Mesendoderm (in vitro differentiated cells): ENCODE results near the gene NAXE.
"Not testable (repeated sequence)": the region's sequence is repeated elsewhere in the genome, so short reads cannot be mapped to it uniquely, and the experiment has no call there.

ENCODE experiments used
- DNase-seq: peaks from one replicate; pipeline ENCODE4 v3.0.0; 2013
- H2AK5ac ChIP-seq: 2 replicates; pipeline ENCODE4 v1.6.1; 2013; ENCODE audit warnings: low read length, inconsistent platforms
- H2BK120ac ChIP-seq: 2 replicates; pipeline ENCODE4 v1.6.1; 2013; ENCODE audit warnings: low read depth, mild to moderate bottlenecking, low read length, moderate library complexity, mixed read lengths
- H2BK15ac ChIP-seq: replicated peaks from 2 replicates; pipeline ENCODE4 v1.6.1; 2013; ENCODE audit warnings: low read depth, mild to moderate bottlenecking, moderate library complexity
- H2BK5ac ChIP-seq: 2 replicates; pipeline ENCODE4 v1.6.1; 2013; ENCODE audit warnings: low read length, inconsistent platforms
- H3K18ac ChIP-seq: 2 replicates; pipeline ENCODE4 v1.6.1; 2013; ENCODE audit warnings: mild to moderate bottlenecking, low read length, mixed read lengths
- H3K23ac ChIP-seq: one replicate; pipeline ENCODE4 v1.6.1; 2013; ENCODE audit warnings: low read length
- H3K27ac ChIP-seq: 2 replicates; pipeline ENCODE4 v1.5.1; 2013; ENCODE audit warnings: low read depth, mild to moderate bottlenecking, inconsistent platforms, low read length, moderate library complexity
- H3K27me3 ChIP-seq: 2 replicates; pipeline ENCODE4 v1.6.1; 2013; ENCODE audit warnings: low read length, control low read depth, mild to moderate bottlenecking, inconsistent platforms; ENCODE audit not compliant: insufficient read depth, poor library complexity
- H3K36me3 ChIP-seq: 2 replicates; pipeline ENCODE4 v1.6.1; 2013; ENCODE audit warnings: low read length, inconsistent platforms; ENCODE audit not compliant: control insufficient read depth, insufficient read depth
- H3K4ac ChIP-seq: one replicate; pipeline ENCODE4 v1.6.1; 2013; ENCODE audit warnings: low read depth, mild to moderate bottlenecking, low read length, moderate library complexity
- H3K4me1 ChIP-seq: 2 replicates; pipeline ENCODE4 v1.6.1; 2013; ENCODE audit warnings: low read depth, low read length, inconsistent platforms; ENCODE audit not compliant: control insufficient read depth
- H3K4me2 ChIP-seq: 2 replicates; pipeline ENCODE4 v1.6.1; 2013; ENCODE audit warnings: low read length
- H3K4me3 ChIP-seq: 2 replicates; pipeline ENCODE4 v1.5.1; 2013; ENCODE audit warnings: mild to moderate bottlenecking, low read length
- H3K56ac ChIP-seq: one replicate; pipeline ENCODE4 v1.6.1; 2013; ENCODE audit warnings: low read length
- H3K79me1 ChIP-seq: 2 replicates; pipeline ENCODE4 v1.6.1; 2013; ENCODE audit warnings: low read length, inconsistent platforms
- H3K79me2 ChIP-seq: 2 replicates; pipeline ENCODE4 v1.6.1; 2013; ENCODE audit warnings: mild to moderate bottlenecking, low read length; ENCODE audit not compliant: control insufficient read depth, insufficient read depth
- H3K9ac ChIP-seq: 2 replicates; pipeline ENCODE4 v1.6.1; 2013; ENCODE audit warnings: low read length, inconsistent platforms
- H4K5ac ChIP-seq: one replicate; pipeline ENCODE4 v1.6.1; 2013; ENCODE audit warnings: low read length
- H4K8ac ChIP-seq: one replicate; pipeline ENCODE4 v1.6.1; 2013; ENCODE audit warnings: low read depth, mild to moderate bottlenecking, control low read depth, low read length, moderate library complexity
- WGBS: extraction: QIAGEN DNeasy Blood & Tissue Kit; methylation state at CpG from one replicate; pipeline ENCODE4 v1.1.7; 2013; ENCODE audit warnings: low lambda C conversion rate, missing lambda C conversion rate; ENCODE audit not compliant: insufficient coverage; ENCODE audit errors: extremely low coverage; 5-methylcytosine and 5-hydroxymethylcytosine counted together

NAXE gene

GRCh38 chr1:156625436-156626078 is 34.0 kb downstream of the NAXE start:
- WGBS, result no CpG with 5 or more reads among the region's 45 CpGs
- no peak overlapping the region for H2AK5ac ChIP-seq
- H3K27ac ChIP-seq, result no peak overlapping the region
- peak; percentile 40 for DNase-seq
- no peaks in the 10 kb centered on the region for H3K4me1 ChIP-seq
- H2BK5ac ChIP-seq, result no peak overlapping the region
- peak overlapping the region; percentile 45 for H3K56ac ChIP-seq
- H3K36me3 ChIP-seq, result no peaks in the 10 kb centered on the region
- no peak overlapping the region for H2BK15ac ChIP-seq
- H3K9ac ChIP-seq, result no peak overlapping the region
- no peaks in the 10 kb centered on the region for H3K79me2 ChIP-seq
- no peaks in the 10 kb centered on the region for H3K79me1 ChIP-seq
- no peak overlapping the region for H3K4ac ChIP-seq
- no peak overlapping the region for H3K18ac ChIP-seq
- peaks cover 20% of the 10 kb centered on the region for H3K27me3 ChIP-seq
- H2BK120ac ChIP-seq, result no peak overlapping the region
- no peak overlapping the region for H4K8ac ChIP-seq
- no peak overlapping the region for H3K23ac ChIP-seq
- peak overlapping the region; percentile 71 for H3K4me2 ChIP-seq
- H4K5ac ChIP-seq, result no peak overlapping the region
- no peak overlapping the region for H3K4me3 ChIP-seq

- Histone ChIP-seq H4K8ac (no peak overlapping the region), H2BK5ac (no peak overlapping the region), H3K4ac (no peak overlapping the region), H3K4me1 (no peaks in the 10 kb centered on the region), H3K4me2 (no peak overlapping the region), H3K9ac (no peak overlapping the region), H3K36me3 (no peaks in the 10 kb centered on the region), H3K4me3 (no peak overlapping the region), H2BK120ac (no peak overlapping the region), H3K27ac (no peak overlapping the region), H4K5ac (no peak overlapping the region), H3K27me3 (peaks cover 19% of the 10 kb centered on the region), H3K79me1 (no peaks in the 10 kb centered on the region), H3K79me2 (no peaks in the 10 kb centered on the region), H2BK15ac (no peak overlapping the region), H3K18ac (no peak overlapping the region), H2AK5ac (no peak overlapping the region), H3K23ac (no peak overlapping the region), H3K56ac (no peak overlapping the region)
- DNase-seq, result no peak
- WGBS, result no CpG with 5 or more reads among the region's 4 CpGs
These were observed 34.5 kb downstream of the NAXE start for GRCh38 chr1:156626079-156626438.

- DNase-seq, result peak; percentile 61
- Histone ChIP-seq H3K4me1 (no peaks in the 10 kb centered on the region), H3K79me1 (no peaks in the 10 kb centered on the region), H3K79me2 (no peaks in the 10 kb centered on the region), H3K23ac (no peak overlapping the region), H3K36me3 (no peaks in the 10 kb centered on the region), H2BK120ac (no peak overlapping the region), H3K27me3 (peaks cover 19% of the 10 kb centered on the region), H3K4me2 (no peak overlapping the region), H3K56ac (no peak overlapping the region), H2BK15ac (no peak overlapping the region), H3K9ac (no peak overlapping the region), H4K8ac (no peak overlapping the region), H4K5ac (no peak overlapping the region), H3K4me3 (no peak overlapping the region), H2AK5ac (no peak overlapping the region), H3K18ac (no peak overlapping the region), H2BK5ac (no peak overlapping the region), H3K4ac (no peak overlapping the region), H3K27ac (no peak overlapping the region)
- WGBS, result no CpG with 5 or more reads among the region's 2 CpGs
These were observed 35.8 kb downstream of the NAXE start for GRCh38 chr1:156627313-156627880.

- H2BK15ac ChIP-seq, result no peak overlapping the region
- no peak for DNase-seq
These were observed 38.4 kb downstream of the NAXE start for GRCh38 chr1:156629823-156630449.

GRCh38 chr1:156631152-156631551 is 39.6 kb downstream of the NAXE start:
- not testable (repeated sequence) for H2AK5ac ChIP-seq, H3K27ac ChIP-seq, H3K4ac ChIP-seq, H2BK5ac ChIP-seq, H2BK120ac ChIP-seq, H3K9ac ChIP-seq, H3K56ac ChIP-seq, DNase-seq, H3K4me3 ChIP-seq, H3K23ac ChIP-seq, H3K18ac ChIP-seq, H3K36me3 ChIP-seq, H3K79me1 ChIP-seq, H4K5ac ChIP-seq, H3K79me2 ChIP-seq, H4K8ac ChIP-seq, H3K4me1 ChIP-seq, H3K27me3 ChIP-seq, H3K4me2 ChIP-seq, H2BK15ac ChIP-seq
- WGBS, result no CpG with 5 or more reads among the region's 9 CpGs

More at GRCh38 chr1:156629823-156630449, 38.4 kb downstream of the NAXE start:
- no CpG with 5 or more reads among the region's 8 CpGs for WGBS
- H3K79me2 ChIP-seq, result no peaks in the 10 kb centered on the region
- H3K4me1 ChIP-seq, result no peaks in the 10 kb centered on the region
- no peak overlapping the region for H3K4me2 ChIP-seq
- H3K56ac ChIP-seq, result no peak overlapping the region
- H3K4ac ChIP-seq, result no peak overlapping the region
- H3K27me3 ChIP-seq, result peaks cover 6% of the 10 kb centered on the region
- no peak overlapping the region for H3K4me3 ChIP-seq
- no peak overlapping the region for H3K18ac ChIP-seq
- H3K9ac ChIP-seq, result no peak overlapping the region
- no peak overlapping the region for H2BK5ac ChIP-seq
- no peak overlapping the region for H4K5ac ChIP-seq
- H2BK120ac ChIP-seq, result no peak overlapping the region
- H3K27ac ChIP-seq, result no peak overlapping the region
- no peaks in the 10 kb centered on the region for H3K36me3 ChIP-seq
- H4K8ac ChIP-seq, result no peak overlapping the region
- no peaks in the 10 kb centered on the region for H3K79me1 ChIP-seq
- H3K23ac ChIP-seq, result no peak overlapping the region
- no peak overlapping the region for H2AK5ac ChIP-seq
